H9 (cell line): ENCODE measurements around the gene FOXD4. TPM values are rescaled to one million over a fixed set of nuclear protein-coding genes. Genes with fewer than 3 reads are reported as not detected.
"Not testable (repeated sequence)": the region's sequence is repeated elsewhere in the genome, so short reads cannot be mapped to it uniquely, and the experiment has no call there.

Source experiments
- DNase-seq: peaks from one replicate; pipeline ENCODE4 v3.0.0-alpha.2; 2017
- H2AFZ ChIP-seq: one replicate; pipeline ENCODE4 v1.6.1; 2013; ENCODE audit warnings: mild to moderate bottlenecking, low read length, control low read depth, moderate library complexity
- H2AK5ac ChIP-seq: 2 replicates; pipeline ENCODE4 v1.6.1; 2013; ENCODE audit warnings: low read length, control low read depth, mixed read lengths; ENCODE audit not compliant: insufficient read length
- H2BK120ac ChIP-seq: one replicate; pipeline ENCODE4 v1.6.1; 2013; ENCODE audit warnings: low read depth, mild to moderate bottlenecking, low read length, control low read depth, inconsistent platforms; ENCODE audit not compliant: poor library complexity, severe bottlenecking
- H2BK12ac ChIP-seq: 2 replicates; pipeline ENCODE4 v1.6.1; 2013; ENCODE audit warnings: low read length, control low read depth, mixed read lengths, low read depth; ENCODE audit not compliant: insufficient read length
- H2BK15ac ChIP-seq: 2 replicates; pipeline ENCODE4 v1.6.1; 2013; ENCODE audit warnings: low read depth, low read length, control low read depth
- H2BK20ac ChIP-seq: one replicate; pipeline ENCODE4 v1.6.1; 2013; ENCODE audit warnings: low read depth, mild to moderate bottlenecking, low read length, control low read depth, inconsistent platforms; ENCODE audit not compliant: poor library complexity, severe bottlenecking
- H2BK5ac ChIP-seq: 2 replicates; pipeline ENCODE4 v1.6.1; 2013; ENCODE audit warnings: low read length, control low read depth, mixed read lengths; ENCODE audit not compliant: insufficient read length
- H3K14ac ChIP-seq: 2 replicates; pipeline ENCODE4 v1.6.1; 2013; ENCODE audit warnings: low read length, control low read depth; ENCODE audit not compliant: insufficient read depth
- H3K18ac ChIP-seq: 2 replicates; pipeline ENCODE4 v1.6.1; 2013; ENCODE audit warnings: low read depth, mild to moderate bottlenecking, mixed read lengths, low read length, control low read depth; ENCODE audit not compliant: insufficient read length
- H3K23ac ChIP-seq: 2 replicates; pipeline ENCODE4 v1.6.1; 2013; ENCODE audit warnings: low read length, control low read depth, mixed read lengths, low read depth; ENCODE audit not compliant: insufficient read length
- H3K23me2 ChIP-seq: 2 replicates; pipeline ENCODE4 v1.6.1; 2013; ENCODE audit warnings: low read depth, mild to moderate bottlenecking, mixed read lengths, low read length, control low read depth; ENCODE audit not compliant: insufficient read length, poor library complexity, severe bottlenecking
- H3K27ac ChIP-seq: 2 replicates; pipeline ENCODE4 v1.5.1; 2013; ENCODE audit warnings: low read length, control low read depth, mixed read lengths, low read depth; ENCODE audit not compliant: insufficient read length
- H3K27me3 ChIP-seq: 2 replicates; pipeline ENCODE4 v1.6.1; 2013; ENCODE audit warnings: low read length, control low read depth, inconsistent platforms; ENCODE audit not compliant: insufficient read depth
- H3K4ac ChIP-seq: 2 replicates; pipeline ENCODE4 v1.6.1; 2013; ENCODE audit warnings: low read depth, mild to moderate bottlenecking, control low read depth, inconsistent platforms, low read length, moderate library complexity
- H3K4me1 ChIP-seq: 2 replicates; pipeline ENCODE4 v1.6.1; 2013; ENCODE audit warnings: low read length, control low read depth, inconsistent platforms; ENCODE audit not compliant: insufficient read depth
- H3K4me2 ChIP-seq: 2 replicates; pipeline ENCODE4 v1.6.1; 2013; ENCODE audit warnings: low read length, control low read depth, mixed read lengths; ENCODE audit not compliant: insufficient read length, insufficient read depth
- H3K56ac ChIP-seq: 2 replicates; pipeline ENCODE4 v1.6.1; 2013; ENCODE audit warnings: low read depth, mild to moderate bottlenecking, mixed read lengths, low read length, control low read depth; ENCODE audit not compliant: insufficient read length
- H3K79me1 ChIP-seq: 2 replicates; pipeline ENCODE4 v1.6.1; 2013; ENCODE audit warnings: low read depth, mild to moderate bottlenecking, moderate library complexity, low read length, control low read depth, inconsistent platforms; ENCODE audit not compliant: insufficient read depth, poor library complexity, severe bottlenecking
- H3K79me2 ChIP-seq: 2 replicates; pipeline ENCODE4 v1.6.1; 2013; ENCODE audit warnings: low read length, control low read depth, inconsistent platforms; ENCODE audit not compliant: insufficient read depth
- H3K9ac ChIP-seq: 2 replicates; pipeline ENCODE4 v1.6.1; 2013; ENCODE audit warnings: low read length, control low read depth, mixed read lengths; ENCODE audit not compliant: insufficient read length; ENCODE audit errors: extremely low read depth
- H3K9me3 ChIP-seq: one replicate; pipeline ENCODE4 v1.6.1; 2013; ENCODE audit warnings: low read depth, low read length, inconsistent platforms; ENCODE audit not compliant: control insufficient read depth
- H3T11ph ChIP-seq: one replicate; pipeline ENCODE4 v1.6.1; 2013; ENCODE audit warnings: mild to moderate bottlenecking, low read length, control low read depth, inconsistent platforms
- H4K20me1 ChIP-seq: one replicate; pipeline ENCODE4 v1.6.1; 2013; ENCODE audit not compliant: control insufficient read depth, insufficient read length, insufficient read depth
- H4K5ac ChIP-seq: 2 replicates; pipeline ENCODE4 v1.6.1; 2013; ENCODE audit warnings: low read depth, mild to moderate bottlenecking, mixed read lengths, low read length, control low read depth; ENCODE audit not compliant: insufficient read length
- H4K8ac ChIP-seq: replicated peaks from 2 replicates; pipeline ENCODE4 v1.6.1; 2013; ENCODE audit warnings: low read length, control low read depth, mixed read lengths, low read depth; ENCODE audit not compliant: insufficient read length
- H4K91ac ChIP-seq: 2 replicates; pipeline ENCODE4 v1.6.1; 2013; ENCODE audit warnings: low read depth, mild to moderate bottlenecking, moderate library complexity, mixed read lengths, low read length, control low read depth; ENCODE audit not compliant: insufficient read length
- H3K27ac Mint-ChIP-seq, 3 experiments: 2 replicates in 2 of 3; 3 replicates in 1 of 3; pipeline ENCODE4 v1.8.0; 2020 to 2021; ENCODE audit warnings: mixed read lengths in 3 of 3, mild to moderate bottlenecking in 1 of 3, moderate library complexity in 1 of 3
- H3K27me3 Mint-ChIP-seq: 2 replicates; pipeline ENCODE4 v1.8.0; 2021; ENCODE audit warnings: low read depth, mild to moderate bottlenecking, moderate library complexity, mixed read lengths
- H3K36me3 Mint-ChIP-seq, 3 experiments: 2 replicates in 2 of 3; 3 replicates in 1 of 3; pipeline ENCODE4 v1.8.0; 2020 to 2021; ENCODE audit warnings: low read depth in 3 of 3, mixed read lengths in 3 of 3; ENCODE audit not compliant: insufficient read depth in 1 of 3
- H3K4me1 Mint-ChIP-seq, 2 experiments: 2 replicates each; pipeline ENCODE4 v1.8.0; 2020; ENCODE audit warnings: mixed read lengths in 2 of 2
- H3K4me3 Mint-ChIP-seq, 2 experiments: 2 replicates in 1 of 2; 3 replicates in 1 of 2; pipeline ENCODE4 v1.8.0; 2020 to 2021; ENCODE audit warnings: mild to moderate bottlenecking in 2 of 2, mixed read lengths in 2 of 2, moderate library complexity in 1 of 2
- H3K9me3 Mint-ChIP-seq, 2 experiments: 2 replicates in 1 of 2; 3 replicates in 1 of 2; pipeline ENCODE4 v1.8.0; 2020; ENCODE audit warnings: mild to moderate bottlenecking in 2 of 2, mixed read lengths in 2 of 2, moderate library complexity in 1 of 2
- WGBS: extraction: QIAGEN DNeasy Blood & Tissue Kit; methylation state at CpG from one replicate; pipeline ENCODE4 v1.1.7; 2013; ENCODE audit warnings: missing lambda C conversion rate, low lambda C conversion rate, mixed read lengths; ENCODE audit not compliant: insufficient read length; ENCODE audit errors: extremely low coverage; 5-methylcytosine and 5-hydroxymethylcytosine counted together
- total RNA-seq: library from RNA; stranded (reverse); gene quantifications from 2 replicates; pipeline ENCODE4 v1.2.1, GENCODE V29; 2021

Gene FOXD4
- total RNA-seq, 1 experiment from 2014 or later = 0.20 TPM

GRCh38 chr9:87860-88259 is 30.4 kb downstream of the FOXD4 start:
- not testable (repeated sequence) for DNase-seq, H3K27ac ChIP-seq, H2AK5ac ChIP-seq, H2BK120ac ChIP-seq, H4K20me1 ChIP-seq, H3K23me2 ChIP-seq, H2BK15ac ChIP-seq, H3K79me1 ChIP-seq, H3K9me3 Mint-ChIP-seq, H3K9me3 ChIP-seq, H3K27ac Mint-ChIP-seq, H3K4me2 ChIP-seq, H3K23ac ChIP-seq, H3K4ac ChIP-seq, H3T11ph ChIP-seq, H2AFZ ChIP-seq, H3K79me2 ChIP-seq, H4K5ac ChIP-seq, H4K8ac ChIP-seq, H2BK12ac ChIP-seq, H3K27me3 ChIP-seq, H3K4me1 Mint-ChIP-seq, H2BK5ac ChIP-seq, H3K56ac ChIP-seq, H3K9ac ChIP-seq, H3K4me3 Mint-ChIP-seq, H3K4me1 ChIP-seq, H2BK20ac ChIP-seq, H3K18ac ChIP-seq, H3K36me3 Mint-ChIP-seq, H3K14ac ChIP-seq, H4K91ac ChIP-seq
- WGBS = no CpG with 5 or more reads among the region's 6 CpGs
- H3K27me3 Mint-ChIP-seq = peaks cover 25% of the 10 kb centered on the region

GRCh38 chr9:87105-87504 is 31.1 kb downstream of the FOXD4 start:
- not testable (repeated sequence) for H2AK5ac ChIP-seq, H3K79me1 ChIP-seq, H3K4ac ChIP-seq, H4K91ac ChIP-seq, H2BK15ac ChIP-seq, H4K20me1 ChIP-seq, H2BK12ac ChIP-seq, H3K4me1 ChIP-seq, H2AFZ ChIP-seq, H3K9me3 Mint-ChIP-seq, H3K14ac ChIP-seq, H3K4me3 Mint-ChIP-seq, H3K56ac ChIP-seq, H3K79me2 ChIP-seq, H3K18ac ChIP-seq, H3K9ac ChIP-seq, H3T11ph ChIP-seq, H3K27ac ChIP-seq, H2BK20ac ChIP-seq, H3K4me1 Mint-ChIP-seq, H2BK5ac ChIP-seq, H3K23ac ChIP-seq, H3K27ac Mint-ChIP-seq, H4K5ac ChIP-seq, H3K4me2 ChIP-seq, H3K9me3 ChIP-seq, H3K23me2 ChIP-seq, H2BK120ac ChIP-seq, H3K27me3 ChIP-seq, H4K8ac ChIP-seq, DNase-seq, H3K36me3 Mint-ChIP-seq
- H3K27me3 Mint-ChIP-seq = peaks cover 25% of the 10 kb centered on the region
- WGBS = no CpG with 5 or more reads among the region's 4 CpGs

- H3T11ph ChIP-seq, H4K5ac ChIP-seq, H2BK12ac ChIP-seq, H3K79me2 ChIP-seq, H3K27ac Mint-ChIP-seq, H3K9me3 Mint-ChIP-seq, H3K4me2 ChIP-seq, H3K23me2 ChIP-seq, H3K36me3 Mint-ChIP-seq, H3K56ac ChIP-seq, H2AK5ac ChIP-seq, H2BK20ac ChIP-seq, DNase-seq, H3K27me3 ChIP-seq, H3K9ac ChIP-seq, H2BK15ac ChIP-seq, H3K27ac ChIP-seq, H3K4me1 Mint-ChIP-seq, H3K4ac ChIP-seq, H3K23ac ChIP-seq, H3K4me3 Mint-ChIP-seq, H2BK5ac ChIP-seq, H3K18ac ChIP-seq, H3K14ac ChIP-seq, H3K79me1 ChIP-seq, H3K4me1 ChIP-seq, H4K8ac ChIP-seq, H2AFZ ChIP-seq, H4K91ac ChIP-seq, H3K9me3 ChIP-seq, H2BK120ac ChIP-seq, H4K20me1 ChIP-seq: not testable (repeated sequence)
- peaks cover 28% of the 10 kb centered on the region for H3K27me3 Mint-ChIP-seq
Measured at GRCh38 chr9:86697-87096, 31.5 kb downstream of the FOXD4 start.
